WI38 (cell line): ENCODE results near the gene SSH3.
A peak's percentile ranks its signal among the peaks of the same experiment; 100 is the strongest.

Experiments used
- H3K4me3 ChIP-seq: 2 replicates; pipeline ENCODE4 v1.5.1; 2011; ENCODE audit warnings: low read depth, mild to moderate bottlenecking, control low read depth, low read length
- TF ChIP-seq, protein P1 (sequence below): IDR thresholded peaks from 2 replicates; pipeline ENCODE4 v1.5.1; 2012; ENCODE audit warnings: low read depth, mild to moderate bottlenecking, control low read depth, low read length

The SSH3 gene

DNA sequence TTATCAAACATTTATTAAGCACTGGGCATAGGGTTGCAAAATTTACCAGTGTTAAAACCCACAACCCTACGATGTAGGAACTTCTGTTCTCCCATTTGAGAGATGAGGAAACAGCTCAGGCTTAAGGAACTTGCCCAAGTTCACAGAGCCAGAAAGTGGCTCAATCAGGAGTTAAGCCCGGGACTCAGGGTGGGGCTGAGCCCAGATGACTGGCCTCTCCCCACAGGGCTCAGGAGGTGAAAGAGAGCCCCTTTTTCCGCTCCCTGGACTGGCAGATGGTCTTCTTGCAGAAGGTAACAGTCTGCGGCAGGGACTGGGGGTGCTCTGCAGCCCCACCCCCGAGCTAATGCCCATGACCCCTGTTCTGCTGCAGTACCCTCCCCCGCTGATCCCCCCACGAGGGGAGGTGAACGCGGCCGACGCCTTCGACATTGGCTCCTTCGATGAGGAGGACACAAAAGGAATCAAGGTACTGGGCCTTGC is 19.8 kb upstream of the SSH3 start:
- H3K4me3 ChIP-seq: no peak overlapping the region
- TF ChIP-seq, protein P1, sequence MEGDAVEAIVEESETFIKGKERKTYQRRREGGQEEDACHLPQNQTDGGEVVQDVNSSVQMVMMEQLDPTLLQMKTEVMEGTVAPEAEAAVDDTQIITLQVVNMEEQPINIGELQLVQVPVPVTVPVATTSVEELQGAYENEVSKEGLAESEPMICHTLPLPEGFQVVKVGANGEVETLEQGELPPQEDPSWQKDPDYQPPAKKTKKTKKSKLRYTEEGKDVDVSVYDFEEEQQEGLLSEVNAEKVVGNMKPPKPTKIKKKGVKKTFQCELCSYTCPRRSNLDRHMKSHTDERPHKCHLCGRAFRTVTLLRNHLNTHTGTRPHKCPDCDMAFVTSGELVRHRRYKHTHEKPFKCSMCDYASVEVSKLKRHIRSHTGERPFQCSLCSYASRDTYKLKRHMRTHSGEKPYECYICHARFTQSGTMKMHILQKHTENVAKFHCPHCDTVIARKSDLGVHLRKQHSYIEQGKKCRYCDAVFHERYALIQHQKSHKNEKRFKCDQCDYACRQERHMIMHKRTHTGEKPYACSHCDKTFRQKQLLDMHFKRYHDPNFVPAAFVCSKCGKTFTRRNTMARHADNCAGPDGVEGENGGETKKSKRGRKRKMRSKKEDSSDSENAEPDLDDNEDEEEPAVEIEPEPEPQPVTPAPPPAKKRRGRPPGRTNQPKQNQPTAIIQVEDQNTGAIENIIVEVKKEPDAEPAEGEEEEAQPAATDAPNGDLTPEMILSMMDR: no peak

DNA sequence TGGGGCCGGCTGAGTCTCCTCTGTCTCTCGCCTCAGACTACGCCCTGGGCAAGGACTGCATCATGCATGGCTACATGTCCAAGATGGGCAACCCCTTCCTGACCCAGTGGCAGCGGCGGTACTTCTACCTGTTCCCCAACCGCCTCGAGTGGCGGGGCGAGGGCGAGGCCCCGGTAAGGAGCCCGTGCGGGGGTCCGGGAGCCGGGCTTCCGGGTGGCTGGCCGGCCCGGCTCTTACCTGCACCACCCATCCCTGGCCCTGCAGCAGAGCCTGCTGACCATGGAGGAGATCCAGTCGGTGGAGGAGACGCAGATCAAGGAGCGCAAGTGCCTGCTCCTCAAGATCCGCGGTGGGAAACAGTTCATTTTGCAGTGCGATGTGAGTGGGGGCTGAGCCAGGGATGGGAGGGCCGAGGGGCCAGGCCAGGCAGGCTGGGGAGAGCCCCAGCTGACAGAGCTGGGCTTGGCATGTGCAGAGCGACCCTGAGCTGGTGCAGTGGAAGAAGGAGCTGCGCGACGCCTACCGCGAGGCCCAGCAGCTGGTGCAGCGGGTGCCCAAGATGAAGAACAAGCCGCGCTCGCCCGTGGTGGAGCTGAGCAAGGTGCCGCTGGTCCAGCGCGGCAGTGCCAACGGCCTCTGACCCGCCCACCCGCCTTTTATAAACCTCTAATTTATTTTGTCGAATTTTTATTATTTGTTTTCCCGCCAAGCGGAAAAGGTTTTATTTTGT is 18.4 kb upstream of the SSH3 start:
- H3K4me3 ChIP-seq: no peak overlapping the region
- TF ChIP-seq, protein P1: no peak

DNA sequence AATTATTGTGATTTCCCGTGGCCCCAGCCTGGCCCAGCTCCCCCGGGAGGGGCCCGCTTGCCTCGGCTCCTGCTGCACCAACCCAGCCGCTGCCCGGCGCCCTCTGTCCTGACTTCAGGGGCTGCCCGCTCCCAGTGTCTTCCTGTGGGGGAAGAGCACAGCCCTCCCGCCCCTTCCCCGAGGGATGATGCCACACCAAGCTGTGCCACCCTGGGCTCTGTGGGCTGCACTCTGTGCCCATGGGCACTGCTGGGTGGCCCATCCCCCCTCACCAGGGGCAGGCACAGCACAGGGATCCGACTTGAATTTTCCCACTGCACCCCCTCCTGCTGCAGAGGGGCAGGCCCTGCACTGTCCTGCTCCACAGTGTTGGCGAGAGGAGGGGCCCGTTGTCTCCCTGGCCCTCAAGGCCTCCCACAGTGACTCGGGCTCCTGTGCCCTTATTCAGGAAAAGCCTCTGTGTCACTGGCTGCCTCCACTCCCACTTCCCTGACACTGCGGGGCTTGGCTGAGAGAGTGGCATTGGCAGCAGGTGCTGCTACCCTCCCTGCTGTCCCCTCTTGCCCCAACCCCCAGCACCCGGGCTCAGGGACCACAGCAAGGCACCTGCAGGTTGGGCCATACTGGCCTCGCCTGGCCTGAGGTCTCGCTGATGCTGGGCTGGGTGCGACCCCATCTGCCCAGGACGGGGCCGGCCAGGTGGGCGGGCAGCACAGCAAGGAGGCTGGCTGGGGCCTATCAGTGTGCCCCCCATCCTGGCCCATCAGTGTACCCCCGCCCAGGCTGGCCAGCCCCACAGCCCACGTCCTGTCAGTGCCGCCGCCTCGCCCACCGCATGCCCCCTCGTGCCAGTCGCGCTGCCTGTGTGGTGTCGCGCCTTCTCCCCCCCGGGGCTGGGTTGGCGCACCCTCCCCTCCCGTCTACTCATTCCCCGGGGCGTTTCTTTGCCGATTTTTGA is 17.5 kb upstream of the SSH3 start:
- TF ChIP-seq, protein P1: no peak

DNA sequence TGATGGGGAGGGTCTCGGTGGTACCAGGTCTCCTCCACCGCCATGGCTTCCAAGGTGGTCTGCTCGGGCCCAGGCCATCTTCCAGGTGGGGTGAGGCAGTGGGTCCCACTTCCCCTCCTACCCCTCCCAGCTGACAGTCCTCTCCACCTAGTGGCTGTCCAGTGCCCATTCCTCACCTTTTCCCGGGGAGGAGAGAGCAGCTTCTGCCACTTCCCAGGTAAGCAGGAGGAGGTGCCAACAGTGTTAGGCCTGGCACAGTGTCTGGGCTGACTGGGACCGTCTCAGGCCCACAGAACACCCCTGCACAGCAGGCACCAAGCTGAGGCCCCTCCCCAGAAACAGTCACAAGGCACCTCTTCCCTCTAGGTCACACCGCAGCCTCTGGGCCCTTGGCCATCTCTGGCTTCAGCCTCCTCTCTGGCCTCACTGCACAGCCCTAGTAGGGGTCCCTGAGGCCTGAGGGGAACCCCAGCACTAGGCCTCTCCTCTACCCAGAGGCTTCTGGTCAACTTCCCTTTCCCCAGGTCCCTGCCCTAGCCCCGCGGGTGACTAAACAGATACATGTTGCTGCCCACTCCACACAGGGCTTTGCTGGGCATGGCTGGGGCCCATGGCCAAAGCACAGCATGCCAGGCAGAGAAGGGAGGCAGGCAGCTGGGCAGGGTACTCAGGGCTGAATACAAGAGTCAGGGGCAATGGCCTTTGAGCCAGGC is 16.6 kb upstream of the SSH3 start:
- H3K4me3 ChIP-seq: no peak overlapping the region
- TF ChIP-seq, protein P1: no peak

More for the DNA sequence above, 17.5 kb upstream of the SSH3 start:
- no peak overlapping the region for H3K4me3 ChIP-seq

DNA sequence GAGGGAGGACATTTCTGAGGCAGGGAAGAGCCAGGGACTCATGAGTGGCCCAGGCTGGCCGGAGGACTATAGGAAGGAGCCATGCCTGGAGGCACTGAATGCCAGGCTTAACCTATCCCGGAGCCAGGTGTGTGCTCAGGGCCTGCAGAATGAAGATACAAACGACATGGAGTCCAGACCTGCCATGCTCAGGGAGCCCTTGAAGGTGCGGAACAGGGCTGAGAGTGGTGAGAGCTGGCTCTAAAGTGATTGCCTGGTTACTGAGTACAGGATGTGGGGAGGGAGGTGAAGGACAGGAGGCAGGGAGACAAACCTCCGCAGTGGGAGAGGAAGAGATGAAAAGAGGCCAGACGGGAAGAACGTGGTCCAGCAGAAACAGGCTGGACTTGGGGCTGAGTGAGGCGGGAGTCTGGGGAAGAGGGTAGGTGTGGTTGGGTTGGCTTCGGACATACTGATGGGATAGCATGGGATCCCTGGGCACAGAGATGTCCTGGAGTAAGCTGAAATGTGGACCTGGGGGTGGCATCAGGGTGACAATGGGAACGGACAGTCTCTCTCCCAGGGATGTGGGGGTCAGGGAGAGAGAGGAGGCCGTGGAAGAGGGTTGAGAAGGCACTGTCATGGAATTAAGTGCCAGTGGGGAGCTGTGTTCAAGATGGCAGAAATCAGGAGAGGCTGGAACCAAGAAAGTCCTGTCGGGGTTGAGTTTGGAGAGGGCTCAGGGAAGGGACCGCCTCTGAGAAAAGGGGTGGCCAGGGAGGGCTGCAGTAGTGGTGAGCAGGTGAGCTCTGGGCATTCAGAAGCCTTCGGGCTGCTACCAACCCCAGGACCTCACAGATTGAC is 15.8 kb upstream of the SSH3 start:
- H3K4me3 ChIP-seq: peak overlapping the region; percentile 70
- TF ChIP-seq, protein P1: no peak

DNA sequence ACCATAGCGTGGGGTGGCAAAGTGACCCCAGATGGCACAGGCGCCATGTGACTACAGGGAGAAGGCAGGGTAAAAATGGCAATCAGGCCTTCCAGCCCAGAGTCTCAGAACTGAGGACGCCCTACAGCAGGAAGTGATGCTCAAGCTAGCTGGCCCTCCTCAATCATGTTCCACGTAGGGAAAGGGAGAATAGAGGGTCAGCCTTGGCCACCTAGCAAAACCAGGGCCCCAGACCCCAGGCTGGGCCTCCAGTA is 15.2 kb upstream of the SSH3 start:
- TF ChIP-seq, protein P1: no peak
- H3K4me3 ChIP-seq: peak overlapping the region; percentile 70
